K562 (cell line): ENCODE measurements around the gene MEGF11. TPM values are rescaled to one million over a fixed set of nuclear protein-coding genes. Genes with fewer than 3 reads are reported as not detected.

Source experiments
- ATAC-seq: fragments of 200-7000 bp; cut with Tn5 transposase; 3 replicates; pipeline ENCODE4 v1.9.1; 2020; ENCODE audit warnings: moderate library complexity
- BruUV-seq: library from RNA; stranded (reverse); fragments of 400-500 nt; replicated peaks from 2 replicates; lab custom pipeline; 2021; lab: Mats Ljungman, UMichigan
- CTCF ChIA-PET: fragments of 300-600 bp; formaldehyde crosslinking; extraction: SDS; loops from one replicate; lab custom pipeline; 2021; ENCODE audit warnings: low intra/inter-chr PET ratio; lab: Yijun Ruan, JAX
- POLR2A ChIA-PET: fragments of 300-600, 350-650 bp; sonication (Branson Sonifier 250); formaldehyde crosslinking; extraction: SDS; loops from one replicate; lab custom pipeline; 2021; ENCODE audit warnings: antibody characterized with exemption, inconsistent platforms; lab: Yijun Ruan, JAX
- DNase-seq, 4 experiments: peaks; one replicate each; pipeline versions ENCODE4 v3.0.0 to v3.0.0-alpha.2; 2011 to 2018; ENCODE audit warnings: low spot score in 3 of 4, mixed read lengths in 3 of 4; ENCODE audit errors: extremely low read depth in 1 of 4
- FAIRE-seq: peaks from 2 replicates; lab custom pipeline; 2011; peaks lifted over from hg19 to GRCh38; lab: Jason Lieb, UNC
- H2AFZ ChIP-seq: 2 replicates; pipeline ENCODE4 v1.6.0; 2011; ENCODE audit warnings: low read depth, low read length, control low read depth, inconsistent platforms
- H3K27ac ChIP-seq: fragments of 200-600 bp; 3 replicates; pipeline ENCODE4 v1.8.0; 2011; ENCODE audit warnings: low read depth, mild to moderate bottlenecking, control low read depth, inconsistent platforms, low read length, moderate library complexity, mixed read lengths; ENCODE audit errors: extremely low read depth
- H3K27me3 ChIP-seq, 2 experiments: fragments of 300-600 bp in 1 of 2; 2 replicates in 1 of 2; 3 replicates in 1 of 2; pipeline versions ENCODE4 v1.6.0 to v1.8.0; 2011; ENCODE audit warnings: inconsistent platforms in 2 of 2, low read length in 2 of 2, mild to moderate bottlenecking in 1 of 2, mixed read lengths in 1 of 2, moderate library complexity in 1 of 2; ENCODE audit not compliant: control insufficient read depth in 2 of 2, insufficient read depth in 2 of 2
- H3K36me3 ChIP-seq: fragments of 300-600 bp; 3 replicates; pipeline ENCODE4 v1.8.0; 2011; ENCODE audit warnings: mild to moderate bottlenecking, low read length, inconsistent platforms; ENCODE audit not compliant: control insufficient read depth, insufficient read depth
- H3K4me1 ChIP-seq, 2 experiments: fragments of 200-600 bp in 1 of 2; replicated peaks in 1 of 2; 2 replicates in 1 of 2; 3 replicates in 1 of 2; pipeline versions ENCODE4 v1.5.1 to v1.8.0; 2011; ENCODE audit warnings: inconsistent platforms in 2 of 2, low read length in 2 of 2, mild to moderate bottlenecking in 1 of 2, mixed read lengths in 1 of 2, moderate library complexity in 1 of 2; ENCODE audit not compliant: control insufficient read depth in 2 of 2, insufficient read depth in 2 of 2
- H3K4me2 ChIP-seq: 2 replicates; pipeline ENCODE4 v1.6.1; 2011; ENCODE audit warnings: low read length, control low read depth, inconsistent platforms, mixed read lengths; ENCODE audit not compliant: insufficient read depth
- H3K4me3 ChIP-seq: fragments of 200-600 bp; sonication (generic), shearing (Covaris generic); 2 replicates; pipeline ENCODE4 v1.5.1; 2016; ENCODE audit warnings: control low read depth, inconsistent platforms
- H3K79me2 ChIP-seq: fragments of 200-600 bp; 3 replicates; pipeline ENCODE4 v1.8.0; 2011; ENCODE audit warnings: low read length, inconsistent platforms; ENCODE audit not compliant: control insufficient read depth, insufficient read depth
- H3K9ac ChIP-seq, 2 experiments: 2 replicates each; pipeline versions ENCODE4 v1.6.0 to v1.6.1; 2011; ENCODE audit warnings: low read depth in 2 of 2, low read length in 2 of 2, control low read depth in 1 of 2, inconsistent platforms in 1 of 2, mild to moderate bottlenecking in 1 of 2, mixed read lengths in 1 of 2; ENCODE audit not compliant: insufficient read depth in 1 of 2
- H3K9me1 ChIP-seq: one replicate; pipeline ENCODE4 v1.6.0; 2011; ENCODE audit warnings: inconsistent platforms, mild to moderate bottlenecking, low read length, moderate library complexity; ENCODE audit not compliant: control insufficient read depth, insufficient read depth
- H3K9me3 ChIP-seq: replicated peaks from 2 replicates; pipeline ENCODE4 v1.5.1; 2011; ENCODE audit warnings: low read depth, low read length, inconsistent platforms; ENCODE audit not compliant: control insufficient read depth, insufficient read depth
- H4K20me1 ChIP-seq: replicated peaks from 2 replicates; pipeline ENCODE4 v1.6.1; 2011; ENCODE audit warnings: low read length, inconsistent platforms, mixed read lengths; ENCODE audit not compliant: control insufficient read depth, insufficient read depth
- C11orf30 ChIP-seq: fragments of 450-650 bp; IDR thresholded peaks from 2 replicates; pipeline ENCODE4 v1.6.1; 2016; ENCODE audit warnings: low read depth, mild to moderate bottlenecking
- CCNT2 ChIP-seq: IDR thresholded peaks from 2 replicates; pipeline ENCODE4 v1.6.1; 2011; ENCODE audit warnings: borderline replicate concordance, low read depth, mild to moderate bottlenecking, moderate library complexity, mixed read lengths, low read length; ENCODE audit not compliant: insufficient read length; ENCODE audit errors: extremely low read depth
- MAFK ChIP-seq: IDR thresholded peaks from 2 replicates; pipeline ENCODE4 v1.6.1; 2011; ENCODE audit warnings: low read length, improper control_type of control experiment
- NFE2 ChIP-seq: IDR thresholded peaks from 2 replicates; pipeline ENCODE4 v1.6.1; 2014; ENCODE audit warnings: antibody characterized with exemption, low read depth
- NFIC ChIP-seq: fragments of 450-650 bp; IDR thresholded peaks from 2 replicates; pipeline ENCODE4 v1.6.1; 2017; ENCODE audit warnings: mild to moderate bottlenecking, inconsistent platforms
- SRF ChIP-seq, 2 experiments: fragments of 250-450, 450-650 bp in 1 of 2; sonication (Bioruptor Pico) in 1 of 2; sonication (generic) in 1 of 2; formaldehyde crosslinking; IDR thresholded peaks; 2 replicates each; pipeline versions ENCODE4 v1.5.0 to v1.5.1; 2020 to 2022; ENCODE audit warnings: mild to moderate bottlenecking in 1 of 2, missing genetic modification reagents in 1 of 2
- TFAM ChIP-seq: fragments of 250-450 bp; sonication (Bioruptor Pico); conservative IDR thresholded peaks from 2 replicates; pipeline ENCODE4 v1.5.0; 2021; ENCODE audit warnings: mild to moderate bottlenecking, moderate library complexity
- ZBTB12 ChIP-seq: fragments of 250-450 bp; sonication (Bioruptor Pico); IDR thresholded peaks from 2 replicates; pipeline ENCODE4 v1.4.0; 2020
- ZNF395 ChIP-seq: fragments of 200-800 bp; sonication (Bioruptor generic); IDR thresholded peaks from 2 replicates; pipeline ENCODE4 v1.6.1; 2017; ENCODE audit warnings: missing genetic modification characterization, missing compliant biosample characterization
- WGBS: fragments of 100-300 bp; shearing (Covaris generic); methylation state at CpG from one replicate; pipeline ENCODE4 v1.1.6; 2016; ENCODE audit warnings: low coverage, mixed read lengths; ENCODE audit not compliant: insufficient coverage; ENCODE audit errors: missing lambda C conversion rate; 5-methylcytosine and 5-hydroxymethylcytosine counted together
- in situ Hi-C: fragments of 300-500 bp; cut with MboI; formaldehyde crosslinking; loops from 4 replicates; pipeline ENCODE4 v1.15.0; 2018; ENCODE audit warnings: inconsistent platforms, mixed read lengths
- intact Hi-C: fragments of 100-400 bp; cut with micrococcal nuclease; formaldehyde crosslinking; loops from 2 replicates; pipeline ENCODE4 v1.14.2; 2022
- polyA plus RNA-seq, 8 experiments: library from polyadenylated mRNA; depleted of rRNA in 4 of 8; stranded (reverse) in 5 of 8; unstranded in 3 of 8; fragments of >200 nt; fragmentation: Nextera tagmentation in 2 of 8; fragmentation: Illumina TruSeq in 1 of 8; extraction: Ambion mirVana in 2 of 8; extraction: Trizol in 1 of 8; gene quantifications; 2 replicates each; pipeline versions ENCODE4 v1.2.1 to v1.2.3, GENCODE V29; 2011 to 2014; ENCODE audit warnings: inconsistent platforms in 1 of 8, missing spikeins in 1 of 8
- total RNA-seq, 7 experiments: library from RNA; depleted of rRNA in 6 of 7; stranded (reverse); fragments of >200 nt in 6 of 7; fragmentation: Illumina TruSeq in 2 of 7; extraction: Trizol in 2 of 7; gene quantifications; 2 replicates each; pipeline versions ENCODE4 v1.2.1 to v1.2.3, GENCODE V29; 2011 to 2021; ENCODE audit warnings: low replicate concordance in 1 of 7

The MEGF11 gene
- total and polyA plus RNA-seq, 9 of the 15 experiments (the other 6 are each of a cell fraction or from before 2014, with no cell fraction given): 0.06 to 0.23 (median 0.20) TPM; not detected in 6

GRCh38 chr15:65942436-65942835 is 311.1 kb downstream of the MEGF11 start:
- Histone ChIP-seq H3K9me3 (no peaks in the 10 kb centered on the region), H3K9me1 (no peaks in the 10 kb centered on the region), H2AFZ (no peak overlapping the region), H3K79me2 (no peaks in the 10 kb centered on the region), H4K20me1 (peaks cover 7% of the 10 kb centered on the region; the same call in 1 of the 2 replicates), H3K27me3 (peaks cover 18 to 47% of the 10 kb centered on the region in 2 experiments; a peak in 4 of 5 replicates), H3K36me3 (no peaks in the 10 kb centered on the region), H3K4me3 (no peak overlapping the region), H3K9ac (no peak overlapping the region), H3K4me1 (peaks cover 0 to 4% of the 10 kb centered on the region in 2 experiments; a peak in 2 of 5 replicates), H3K27ac (no peak overlapping the region), H3K4me2 (no peak overlapping the region)
- DNase-seq (no peak), FAIRE-seq (no peak), ATAC-seq (no peak)
- no TSS peak for BruUV-seq
- TF ChIP-seq CCNT2: no peak
- TF ChIP-seq TFAM (CRISPR knock-in tag): no peak
- TF ChIP-seq SRF (CRISPR knock-in tag; IDR thresholded peaks at IDR 0.05): peak in 1 of 2 experiments; percentile 81; a peak in 2 of 4 replicates
- in situ Hi-C loops (no loop called here), intact Hi-C loops (no loop called here)
- ChIA-PET CTCF (no interaction called here), POLR2A (interaction anchor here (0.6 to 1.5 kb wide), 2 partner anchors 11 to 21 kb away, joined by 3 read pairs; no protein-coding TSS in a partner anchor)
- WGBS: 5% methylated on average over 4 of the region's 4 CpGs

- Histone ChIP-seq H3K36me3 (no peaks in the 10 kb centered on the region), H3K4me3 (no peak overlapping the region), H3K9ac (no peak overlapping the region), H3K79me2 (no peaks in the 10 kb centered on the region), H3K9me3 (no peaks in the 10 kb centered on the region), H3K9me1 (no peaks in the 10 kb centered on the region), H3K4me1 (peaks cover 0 to 4% of the 10 kb centered on the region in 2 experiments; a peak in 3 of 5 replicates), H4K20me1 (peaks cover 5% of the 10 kb centered on the region; the same call in 1 of the 2 replicates), H3K4me2 (no peak overlapping the region), H3K27ac (no peak overlapping the region), H3K27me3 (peaks cover 10 to 31% of the 10 kb centered on the region in 2 experiments; a peak in 4 of 5 replicates), H2AFZ (no peak overlapping the region)
- FAIRE-seq: peak; percentile 73
- ChIA-PET POLR2A (no interaction called here), CTCF (no interaction called here)
- DNase-seq: peak in 1 of 4 experiments; percentile 12
- intact Hi-C loops: no loop called here
- in situ Hi-C loops: no loop called here
- ATAC-seq: peak; percentile 69
- 0 out of 2 replicates have a peak, but pooled peaks have one; percentile 33 for TF ChIP-seq ZNF395 (CRISPR knock-in tag)
- 0 out of 2 replicates have a peak, but pooled peaks have one; percentile 15 for TF ChIP-seq MAFK
- peak; percentile 42; the same call in 1 of the 2 replicates for TF ChIP-seq NFE2
- TF ChIP-seq ZBTB12 (CRISPR knock-in tag): no peak
- TF ChIP-seq NFIC: peak; percentile 18; the same call in 1 of the 2 replicates
- TF ChIP-seq C11orf30: peak; percentile 35; the same call in 1 of the 2 replicates
- BruUV-seq: no TSS peak
Measured at GRCh38 chr15:65940618-65940909, 313.0 kb downstream of the MEGF11 start.
